RWPE2 (cell line): ENCODE results near the gene PHEX.
A peak's percentile ranks its signal among the peaks of the same experiment; 100 is the strongest.

Experiments used
- ATAC-seq: fragments of 200-7000 bp; cut with Tn5 transposase; 3 replicates; pipeline ENCODE4 v1.9.1; 2021; ENCODE audit warnings: low read depth
- DNase-seq: peaks from one replicate; pipeline ENCODE4 v3.0.0-alpha.2; 2020; ENCODE audit warnings: low spot score
- H3K27ac ChIP-seq: fragments of 450-650 bp; 2 replicates; pipeline ENCODE4 v1.5.1; 2017; ENCODE audit warnings: mild to moderate bottlenecking; ENCODE audit not compliant: poor library complexity, severe bottlenecking
- H3K27me3 ChIP-seq: fragments of 250-450 bp; sonication (Bioruptor Pico); 2 replicates; pipeline ENCODE4 v1.5.1; 2021; ENCODE audit warnings: mild to moderate bottlenecking, moderate library complexity; ENCODE audit not compliant: insufficient read depth, poor library complexity, severe bottlenecking
- H3K36me3 ChIP-seq: fragments of 250-450 bp; sonication (Bioruptor Pico); 2 replicates; pipeline ENCODE4 v1.5.1; 2020; ENCODE audit warnings: low read depth, mild to moderate bottlenecking, moderate library complexity
- H3K4me1 ChIP-seq: fragments of 250-450 bp; sonication (Bioruptor Pico); 2 replicates; pipeline ENCODE4 v1.5.1; 2021; ENCODE audit warnings: mild to moderate bottlenecking, moderate library complexity; ENCODE audit not compliant: insufficient read depth, poor library complexity, severe bottlenecking
- H3K4me3 ChIP-seq: fragments of 250-450 bp; sonication (Bioruptor Pico); 2 replicates; pipeline ENCODE4 v1.5.1; 2021; ENCODE audit warnings: mild to moderate bottlenecking, moderate library complexity; ENCODE audit not compliant: severe bottlenecking
- H3K9me3 ChIP-seq: fragments of 250-450 bp; sonication (Bioruptor Pico); 2 replicates; pipeline ENCODE4 v1.5.1; 2021; ENCODE audit warnings: mild to moderate bottlenecking, moderate library complexity; ENCODE audit not compliant: severe bottlenecking
- TF ChIP-seq, protein P1 (sequence below): fragments of 450-650 bp; IDR thresholded peaks from one replicate; pipeline ENCODE4 v1.5.1; 2017; ENCODE audit warnings: mild to moderate bottlenecking, moderate library complexity; ENCODE audit not compliant: poor library complexity, severe bottlenecking

Gene PHEX

DNA sequence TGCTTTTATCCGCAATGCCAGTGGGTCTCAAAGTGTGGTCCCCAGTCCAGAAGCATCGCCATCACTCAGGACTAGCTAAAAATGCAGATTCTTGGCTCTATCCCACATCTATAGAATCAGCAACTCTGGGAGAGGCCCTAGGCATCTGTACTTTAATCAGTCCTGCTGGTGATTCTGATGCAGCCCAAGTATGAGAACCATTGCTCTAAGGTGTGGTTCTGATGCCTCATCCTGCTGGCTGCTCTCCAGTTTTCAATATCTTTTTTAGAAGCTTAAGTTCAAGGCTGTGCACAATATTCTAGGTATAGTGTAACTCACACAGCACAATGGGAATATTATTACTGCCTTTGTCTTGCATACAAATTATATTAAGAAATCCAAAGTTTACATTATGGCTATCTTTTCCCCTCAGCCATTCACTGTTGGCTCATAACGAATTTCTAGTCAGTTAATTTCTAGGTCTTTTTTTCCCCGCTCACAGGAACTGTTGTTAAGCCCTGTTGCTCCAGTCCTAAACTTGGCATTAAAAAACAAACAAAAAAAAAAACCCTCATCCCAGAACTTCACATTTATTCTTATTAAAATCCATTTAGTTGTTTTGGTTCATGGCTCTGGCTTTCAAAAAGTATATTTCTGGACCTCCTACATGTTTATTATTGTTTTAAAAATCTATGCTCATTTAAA, 109.1 kb downstream of the PHEX start:
- TF ChIP-seq, protein P1, sequence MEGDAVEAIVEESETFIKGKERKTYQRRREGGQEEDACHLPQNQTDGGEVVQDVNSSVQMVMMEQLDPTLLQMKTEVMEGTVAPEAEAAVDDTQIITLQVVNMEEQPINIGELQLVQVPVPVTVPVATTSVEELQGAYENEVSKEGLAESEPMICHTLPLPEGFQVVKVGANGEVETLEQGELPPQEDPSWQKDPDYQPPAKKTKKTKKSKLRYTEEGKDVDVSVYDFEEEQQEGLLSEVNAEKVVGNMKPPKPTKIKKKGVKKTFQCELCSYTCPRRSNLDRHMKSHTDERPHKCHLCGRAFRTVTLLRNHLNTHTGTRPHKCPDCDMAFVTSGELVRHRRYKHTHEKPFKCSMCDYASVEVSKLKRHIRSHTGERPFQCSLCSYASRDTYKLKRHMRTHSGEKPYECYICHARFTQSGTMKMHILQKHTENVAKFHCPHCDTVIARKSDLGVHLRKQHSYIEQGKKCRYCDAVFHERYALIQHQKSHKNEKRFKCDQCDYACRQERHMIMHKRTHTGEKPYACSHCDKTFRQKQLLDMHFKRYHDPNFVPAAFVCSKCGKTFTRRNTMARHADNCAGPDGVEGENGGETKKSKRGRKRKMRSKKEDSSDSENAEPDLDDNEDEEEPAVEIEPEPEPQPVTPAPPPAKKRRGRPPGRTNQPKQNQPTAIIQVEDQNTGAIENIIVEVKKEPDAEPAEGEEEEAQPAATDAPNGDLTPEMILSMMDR = no peak
- H3K9me3 ChIP-seq = no peaks in the 10 kb centered on the region
- no peak overlapping the region for H3K4me3 ChIP-seq
- H3K27me3 ChIP-seq = no peaks in the 10 kb centered on the region
- H3K36me3 ChIP-seq = no peaks in the 10 kb centered on the region
- ATAC-seq = peak; percentile 46; the same call in 2 of the 3 replicates
- peaks cover 6% of the 10 kb centered on the region for H3K4me1 ChIP-seq
- DNase-seq = no peak
- H3K27ac ChIP-seq = no peak overlapping the region

DNA sequence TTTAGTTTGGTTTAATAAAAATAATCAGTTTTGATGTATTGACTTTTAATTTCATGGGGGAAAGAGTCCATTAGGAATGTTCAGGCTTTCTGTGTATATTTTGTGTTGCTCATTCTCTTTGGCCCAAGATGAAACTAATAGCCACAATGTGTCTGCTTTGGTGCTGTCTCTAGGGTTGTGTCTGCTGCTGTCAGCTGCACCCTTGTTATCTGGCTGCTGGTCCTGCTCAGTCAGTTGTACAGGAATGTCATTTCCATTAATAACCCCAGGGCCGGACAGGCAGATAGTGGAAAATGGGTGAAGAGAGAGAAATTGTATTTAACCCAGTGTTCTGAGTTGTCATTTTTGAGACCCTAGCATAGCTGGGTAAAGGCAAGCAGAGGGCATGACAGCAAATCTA, 115.1 kb downstream of the PHEX start:
- Histone ChIP-seq H3K27me3 (no peaks in the 10 kb centered on the region), H3K27ac (no peak overlapping the region), H3K9me3 (no peaks in the 10 kb centered on the region), H3K4me3 (no peak overlapping the region), H3K4me1 (no peaks in the 10 kb centered on the region), H3K36me3 (no peaks in the 10 kb centered on the region)
- DNase-seq (no peak), ATAC-seq (no peak)
- TF ChIP-seq, protein P1 = no peak

DNA sequence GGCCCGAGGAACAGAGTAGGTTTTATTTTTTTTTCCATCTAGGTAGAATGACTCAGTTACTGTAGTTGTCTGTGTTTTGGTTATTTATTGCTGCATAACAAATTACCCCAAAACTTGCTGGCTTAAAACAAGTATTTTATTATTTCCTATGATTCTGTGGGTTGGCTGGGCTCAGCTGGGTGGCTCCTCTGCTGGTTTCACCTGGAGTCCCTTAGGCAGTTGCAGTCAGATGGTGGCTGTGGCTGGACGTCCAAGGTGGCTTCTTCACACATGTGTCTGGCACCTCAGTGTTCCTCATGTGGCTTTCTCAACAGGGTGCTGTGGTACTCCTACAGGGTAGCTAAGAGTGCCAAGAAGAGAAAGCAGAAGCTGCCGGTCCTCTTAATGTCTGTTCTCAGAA, 115.8 kb downstream of the PHEX start:
- no peak for DNase-seq
- no peak overlapping the region for H3K4me3 ChIP-seq
- H3K9me3 ChIP-seq = no peaks in the 10 kb centered on the region
- no peaks in the 10 kb centered on the region for H3K27me3 ChIP-seq
- TF ChIP-seq, protein P1 = no peak
- no peak for ATAC-seq
- H3K27ac ChIP-seq = no peak overlapping the region
- no peaks in the 10 kb centered on the region for H3K4me1 ChIP-seq
- H3K36me3 ChIP-seq = no peaks in the 10 kb centered on the region

DNA sequence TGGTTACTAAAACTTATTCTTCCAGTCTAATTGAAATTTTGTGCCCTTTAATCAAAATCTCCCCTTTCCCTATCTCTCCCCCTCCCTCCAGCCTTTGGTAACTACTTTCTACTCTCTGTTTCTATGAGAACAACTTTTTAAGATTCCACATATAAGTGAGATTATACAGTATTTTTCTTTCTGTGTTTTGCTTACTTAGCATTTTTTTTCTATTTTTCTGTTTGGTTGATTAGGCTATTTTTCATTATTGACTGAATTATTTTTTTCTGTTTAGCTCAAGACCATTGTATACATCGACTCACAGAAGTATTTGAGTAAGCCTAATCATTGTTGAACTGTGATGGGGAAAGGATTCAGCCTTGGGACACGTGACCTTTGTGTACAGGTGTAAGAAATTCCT, 116.4 kb downstream of the PHEX start:
- DNase-seq (no peak), ATAC-seq (no peak)
- TF ChIP-seq, protein P1 = no peak
- Histone ChIP-seq H3K36me3 (no peaks in the 10 kb centered on the region), H3K4me3 (no peak overlapping the region), H3K27me3 (no peaks in the 10 kb centered on the region), H3K27ac (no peak overlapping the region), H3K9me3 (no peaks in the 10 kb centered on the region), H3K4me1 (no peaks in the 10 kb centered on the region)

DNA sequence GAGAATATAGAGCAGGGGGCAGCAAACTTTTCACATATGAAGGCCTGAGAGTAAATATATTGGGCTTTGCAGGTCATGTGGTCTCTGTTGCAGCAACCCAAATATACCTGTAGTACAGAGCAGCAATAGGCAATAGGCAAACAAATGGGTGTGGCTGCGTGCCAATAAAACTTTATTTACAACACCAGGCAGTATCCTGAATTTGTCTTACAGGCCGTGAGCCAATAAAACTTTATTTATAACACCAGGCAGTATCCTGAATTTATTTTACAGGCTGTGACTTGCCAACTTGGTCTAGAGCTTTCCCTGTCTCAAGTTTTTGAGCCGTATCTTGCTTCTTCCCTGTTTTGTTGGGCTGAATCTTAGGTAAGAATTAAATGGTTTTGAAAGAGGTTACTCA, 118.2 kb downstream of the PHEX start:
- Histone ChIP-seq H3K36me3 (no peaks in the 10 kb centered on the region), H3K4me3 (no peak overlapping the region), H3K27me3 (no peaks in the 10 kb centered on the region), H3K4me1 (no peaks in the 10 kb centered on the region), H3K27ac (no peak overlapping the region), H3K9me3 (no peaks in the 10 kb centered on the region)
- ATAC-seq = no peak
- TF ChIP-seq, protein P1 = no peak
- no peak for DNase-seq
